Hepatocyte (in vitro differentiated cells): ENCODE data around the gene ZDHHC14. TPM values are rescaled to one million over a fixed set of nuclear protein-coding genes. Genes with fewer than 3 reads are reported as not detected.

Experiments used
- DNase-seq: peaks from one replicate; pipeline ENCODE4 v3.0.0-alpha.2; 2016; ENCODE audit warnings: low spot score
- H2AFZ ChIP-seq: fragments of 200-600 bp; sonication (generic); 2 replicates; pipeline ENCODE4 v1.6.0; 2016; ENCODE audit warnings: antibody characterized with exemption, mild to moderate bottlenecking
- H3K27ac ChIP-seq: fragments of 200-600 bp; sonication (generic); 2 replicates; pipeline ENCODE4 v1.5.1; 2016; ENCODE audit warnings: mild to moderate bottlenecking
- H3K27me3 ChIP-seq: fragments of 200-600 bp; sonication (generic); 2 replicates; pipeline ENCODE4 v1.6.1; 2016
- H3K36me3 ChIP-seq: fragments of 200-600 bp; sonication (generic); replicated peaks from 2 replicates; pipeline ENCODE4 v1.5.1; 2016; ENCODE audit warnings: low read depth; ENCODE audit not compliant: insufficient read depth
- H3K4me1 ChIP-seq: fragments of 200-600 bp; sonication (generic); 2 replicates; pipeline ENCODE4 v1.5.1; 2016; ENCODE audit warnings: mild to moderate bottlenecking, moderate library complexity; ENCODE audit not compliant: insufficient read depth
- H3K4me2 ChIP-seq: fragments of 200-600 bp; sonication (generic); 2 replicates; pipeline ENCODE4 v1.6.0; 2016
- H3K4me3 ChIP-seq: fragments of 200-600 bp; sonication (generic); 2 replicates; pipeline ENCODE4 v1.5.1; 2016; ENCODE audit warnings: mild to moderate bottlenecking
- H3K79me2 ChIP-seq: fragments of 200-600 bp; sonication (generic); 2 replicates; pipeline ENCODE4 v1.6.0; 2017; ENCODE audit warnings: mild to moderate bottlenecking
- H3K9me2 ChIP-seq: fragments of 200-600 bp; sonication (generic); replicated peaks from 2 replicates; pipeline ENCODE4 v1.6.0; 2017; ENCODE audit warnings: mild to moderate bottlenecking; ENCODE audit not compliant: insufficient read depth
- H3K9me3 ChIP-seq: fragments of 200-600 bp; sonication (generic); 2 replicates; pipeline ENCODE4 v1.5.1; 2016; ENCODE audit warnings: low read depth, mild to moderate bottlenecking
- H4K20me1 ChIP-seq: fragments of 200-600 bp; sonication (generic); 2 replicates; pipeline ENCODE4 v1.6.0; 2016; ENCODE audit warnings: mild to moderate bottlenecking; ENCODE audit not compliant: insufficient read depth, poor library complexity, severe bottlenecking
- EZH2 ChIP-seq: fragments of 200-600 bp; sonication (generic); IDR thresholded peaks from 2 replicates; pipeline ENCODE4 v1.6.1; 2016; ENCODE audit warnings: antibody characterized with exemption, mild to moderate bottlenecking, borderline replicate concordance
- EZH2phosphoT487 ChIP-seq: fragments of 200-600 bp; sonication (generic); IDR thresholded peaks from one replicate; pipeline ENCODE4 v1.6.1; 2018; ENCODE audit warnings: antibody characterized with exemption, mild to moderate bottlenecking, low read depth, moderate library complexity; ENCODE audit not compliant: unreplicated experiment, severe bottlenecking
- WGBS: methylation state at CpG from one replicate; pipeline ENCODE4 v1.1.6; 2016; ENCODE audit warnings: low lambda C conversion rate; ENCODE audit errors: missing lambda C conversion rate; 5-methylcytosine and 5-hydroxymethylcytosine counted together
- polyA plus RNA-seq: library from polyadenylated mRNA; unstranded; fragments of >200 nt; fragmentation: Nextera tagmentation; extraction: Ambion mirVana; gene quantifications from 2 replicates; pipeline ENCODE4 v1.2.1, GENCODE V29; 2016
- total RNA-seq: library from RNA; depleted of rRNA; stranded (reverse); fragments of >200 nt; gene quantifications from 2 replicates; pipeline ENCODE4 v1.2.3, GENCODE V29; 2014
- TF ChIP-seq, protein P1 (sequence below): fragments of 200-600 bp; sonication (generic); IDR thresholded peaks from 2 replicates; pipeline ENCODE4 v1.5.1; 2016; ENCODE audit warnings: antibody characterized with exemption, mild to moderate bottlenecking; ENCODE audit not compliant: poor library complexity

Gene ZDHHC14
- total and polyA plus RNA-seq, 2 experiments from 2014 or later: 11.8 to 25.2 TPM

DNA sequence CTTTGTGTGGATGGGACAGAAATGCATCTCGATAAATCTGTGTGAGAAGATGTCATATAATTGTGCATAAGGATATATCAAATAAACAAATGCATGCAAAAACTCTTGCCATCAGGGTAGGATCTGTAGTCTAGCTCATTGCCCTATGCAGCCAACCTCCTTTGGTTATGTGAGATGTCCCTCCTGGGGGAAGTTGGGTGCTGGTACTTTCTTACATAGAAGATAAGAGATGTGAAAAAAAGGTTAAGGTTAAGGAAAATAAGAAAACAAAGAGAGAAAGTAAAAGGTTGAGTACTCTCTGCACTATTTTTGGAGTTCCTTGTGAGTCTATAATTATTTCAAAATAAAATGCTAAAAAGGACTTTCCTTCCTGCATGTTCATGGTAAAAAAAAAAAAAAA, 30.4 kb downstream of the ZDHHC14 start:
- H3K4me3 ChIP-seq: no peak overlapping the region
- H3K9me3 ChIP-seq: no peaks in the 10 kb centered on the region
- H3K36me3 ChIP-seq: no peaks in the 10 kb centered on the region
- TF ChIP-seq EZH2 (no peak), EZH2phosphoT487 (no peak)
- TF ChIP-seq, protein P1, sequence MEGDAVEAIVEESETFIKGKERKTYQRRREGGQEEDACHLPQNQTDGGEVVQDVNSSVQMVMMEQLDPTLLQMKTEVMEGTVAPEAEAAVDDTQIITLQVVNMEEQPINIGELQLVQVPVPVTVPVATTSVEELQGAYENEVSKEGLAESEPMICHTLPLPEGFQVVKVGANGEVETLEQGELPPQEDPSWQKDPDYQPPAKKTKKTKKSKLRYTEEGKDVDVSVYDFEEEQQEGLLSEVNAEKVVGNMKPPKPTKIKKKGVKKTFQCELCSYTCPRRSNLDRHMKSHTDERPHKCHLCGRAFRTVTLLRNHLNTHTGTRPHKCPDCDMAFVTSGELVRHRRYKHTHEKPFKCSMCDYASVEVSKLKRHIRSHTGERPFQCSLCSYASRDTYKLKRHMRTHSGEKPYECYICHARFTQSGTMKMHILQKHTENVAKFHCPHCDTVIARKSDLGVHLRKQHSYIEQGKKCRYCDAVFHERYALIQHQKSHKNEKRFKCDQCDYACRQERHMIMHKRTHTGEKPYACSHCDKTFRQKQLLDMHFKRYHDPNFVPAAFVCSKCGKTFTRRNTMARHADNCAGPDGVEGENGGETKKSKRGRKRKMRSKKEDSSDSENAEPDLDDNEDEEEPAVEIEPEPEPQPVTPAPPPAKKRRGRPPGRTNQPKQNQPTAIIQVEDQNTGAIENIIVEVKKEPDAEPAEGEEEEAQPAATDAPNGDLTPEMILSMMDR: no peak
- no peak overlapping the region for H2AFZ ChIP-seq
- 100% methylated on average over 1 of the region's 1 CpG for WGBS
- no peak overlapping the region for H3K27ac ChIP-seq
- no peaks in the 10 kb centered on the region for H3K9me2 ChIP-seq
- H4K20me1 ChIP-seq: no peaks in the 10 kb centered on the region
- H3K79me2 ChIP-seq: peaks cover 22% of the 10 kb centered on the region
- no peak for DNase-seq
- no peaks in the 10 kb centered on the region for H3K4me1 ChIP-seq
- H3K4me2 ChIP-seq: no peak overlapping the region
- no peaks in the 10 kb centered on the region for H3K27me3 ChIP-seq

DNA sequence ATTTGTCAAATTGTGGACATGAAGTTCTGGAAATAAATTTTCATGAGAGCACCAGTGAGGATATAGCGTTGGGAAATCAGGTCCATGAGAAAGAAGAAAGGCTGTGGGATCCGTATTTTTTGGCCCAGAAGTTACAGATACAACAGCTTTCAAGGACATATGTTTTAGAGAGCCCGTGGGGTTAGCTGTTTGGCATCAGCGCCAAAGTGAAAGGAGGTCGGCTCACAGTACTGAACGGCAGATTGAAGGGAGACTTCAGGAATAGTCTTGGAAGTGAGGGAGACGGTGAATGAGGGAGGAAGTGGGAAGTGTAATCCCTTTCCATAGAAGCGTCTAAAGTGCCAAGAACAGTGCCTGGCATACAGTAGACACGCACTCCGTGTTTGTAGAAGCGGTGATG, 31.8 kb downstream of the ZDHHC14 start:
- 91% methylated on average over 11 of the region's 11 CpGs for WGBS
- no peak overlapping the region for H2AFZ ChIP-seq

DNA sequence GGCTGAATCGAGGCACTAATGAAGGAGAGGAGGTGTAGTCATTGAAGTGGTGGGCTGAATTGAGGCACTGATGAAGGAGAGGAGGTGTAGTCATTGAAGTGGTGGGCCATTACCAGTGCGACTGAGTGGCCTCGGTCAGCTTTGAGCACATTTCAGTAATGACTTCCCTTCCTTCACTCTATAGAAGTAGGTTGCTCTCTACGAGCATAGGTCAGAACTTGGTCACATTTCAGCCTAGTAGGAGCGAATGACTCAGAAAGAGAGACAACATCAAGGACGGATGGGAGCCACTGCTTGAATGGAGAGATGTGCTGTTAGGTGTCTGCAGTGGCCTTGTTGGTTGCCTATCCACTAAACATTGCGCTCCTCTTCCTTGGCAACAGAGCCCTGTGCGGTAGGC, 39.5 kb downstream of the ZDHHC14 start:
- Histone ChIP-seq H3K4me3 (no peak overlapping the region), H3K4me2 (no peak overlapping the region), H2AFZ (no peak overlapping the region), H3K79me2 (peaks cover 14% of the 10 kb centered on the region), H3K9me3 (no peaks in the 10 kb centered on the region), H3K27ac (no peak overlapping the region), H3K4me1 (peaks cover 13% of the 10 kb centered on the region), H3K9me2 (no peaks in the 10 kb centered on the region), H3K27me3 (no peaks in the 10 kb centered on the region), H3K36me3 (no peaks in the 10 kb centered on the region), H4K20me1 (no peaks in the 10 kb centered on the region)
- WGBS: 91% methylated on average over 8 of the region's 8 CpGs
- TF ChIP-seq, protein P1: no peak
- no peak for TF ChIP-seq EZH2phosphoT487
- TF ChIP-seq EZH2: no peak
- no peak for DNase-seq

More for the DNA sequence above, 31.8 kb downstream of the ZDHHC14 start:
- no peaks in the 10 kb centered on the region for H3K36me3 ChIP-seq
- no peaks in the 10 kb centered on the region for H4K20me1 ChIP-seq
- H3K4me1 ChIP-seq: no peaks in the 10 kb centered on the region
- no peak overlapping the region for H3K4me2 ChIP-seq
- no peak overlapping the region for H3K27ac ChIP-seq
- DNase-seq: no peak
- TF ChIP-seq EZH2phosphoT487: no peak
- TF ChIP-seq, protein P1: no peak
- TF ChIP-seq EZH2: no peak
- H3K9me3 ChIP-seq: no peaks in the 10 kb centered on the region
- H3K79me2 ChIP-seq: peaks cover 22% of the 10 kb centered on the region
- H3K4me3 ChIP-seq: no peak overlapping the region
- H3K27me3 ChIP-seq: no peaks in the 10 kb centered on the region
- H3K9me2 ChIP-seq: no peaks in the 10 kb centered on the region
